Stomach (tissue), 9 donors: ENCODE measurements around the gene MSMO1. TPM values are rescaled to one million over a fixed set of nuclear protein-coding genes. Genes with fewer than 3 reads are reported as not detected.
A peak's percentile ranks its signal among the peaks of the same experiment; 100 is the strongest.

Experiments
- DNase-seq, 2 donors: peaks; one replicate each; pipeline versions ENCODE4 v3.0.0 to v3.0.0-alpha.2; 2013 to 2019
- H3K27ac ChIP-seq, 5 donors: fragments of 200-600 bp in 4 of 5; sonication (generic) in 4 of 5; one replicate each; pipeline ENCODE4 v1.5.1; 2013 to 2019; ENCODE audit warnings: mild to moderate bottlenecking in 1 of 5, moderate library complexity in 1 of 5
- H3K27me3 ChIP-seq, 3 donors: fragments of 200-600 bp; sonication (generic); one replicate each; pipeline ENCODE4 v1.5.1; 2017 to 2019; ENCODE audit warnings: mixed run types in 1 of 3
- H3K36me3 ChIP-seq, 4 donors: fragments of 200-600 bp; sonication (generic); 1 replicate in 3 of 4; 2 replicates in 1 of 4; pipeline ENCODE4 v1.5.1; 2016 to 2019
- H3K4me1 ChIP-seq, 4 donors: fragments of 200-600 bp; sonication (generic); one replicate each; pipeline ENCODE4 v1.5.1; 2016 to 2019
- H3K4me3 ChIP-seq, 4 donors: fragments of 200-600 bp; sonication (generic) in 3 of 4; one replicate each; pipeline ENCODE4 v1.5.1; 2016 to 2019; ENCODE audit warnings: mild to moderate bottlenecking in 1 of 4
- H3K9me3 ChIP-seq, 4 donors: fragments of 200-600 bp; sonication (generic); one replicate each; pipeline ENCODE4 v1.5.1; 2016 to 2019
- CTCF ChIP-seq, 7 experiments: fragments of 450-650 bp in 4 of 7; fragments of 200-600 bp in 3 of 7; sonication (generic) in 3 of 7; IDR thresholded peaks; one replicate each; pipeline ENCODE4 v1.5.1; 2016 to 2019; ENCODE audit warnings: antibody characterized with exemption in 7 of 7, control low read depth in 2 of 7, mild to moderate bottlenecking in 1 of 7
- EP300 ChIP-seq: sonication (generic); formaldehyde crosslinking; IDR thresholded peaks from one replicate; pipeline ENCODE4 v1.6.1; 2017; ENCODE audit warnings: antibody characterized with exemption
- POLR2A ChIP-seq, 4 donors: fragments of 450-650 bp; IDR thresholded peaks; one replicate each; pipeline ENCODE4 v1.6.1; 2016; ENCODE audit warnings: antibody characterized with exemption in 4 of 4, control low read depth in 2 of 4, mild to moderate bottlenecking in 1 of 4, moderate library complexity in 1 of 4
- POLR2AphosphoS5 ChIP-seq, 3 donors: sonication (generic); formaldehyde crosslinking; IDR thresholded peaks; one replicate each; pipeline ENCODE4 v1.6.1; 2016; ENCODE audit warnings: antibody characterized with exemption in 3 of 3
- whole genome bisulfite sequencing, 5 donors: extraction: QIAGEN DNeasy Blood & Tissue Kit in 3 of 5; methylation state at CpG; one replicate each; pipeline versions ENCODE4 v1.1.5 to v1.1.7; 2013 to 2018; 5-methylcytosine and 5-hydroxymethylcytosine counted together
- intact Hi-C: fragments of 100-400 bp; cut with DNase I; formaldehyde crosslinking; loops from one replicate; pipeline ENCODE4 v1.15.1; 2023; ENCODE audit warnings: low total_unique reads
- polyA plus RNA-seq, 3 donors: library from polyadenylated mRNA; stranded (reverse); fragments of 200-250 nt; gene quantifications; one replicate each; pipeline ENCODE4 v1.2.3, GENCODE V29; 2013
- total RNA-seq, 5 donors: library from RNA; depleted of rRNA; stranded (reverse); fragments of >200 nt; gene quantifications; one replicate each; pipeline versions ENCODE4 v1.1.0 to v1.2.3, GENCODE V29; 2014 to 2016
- donor health status: healthy with polysubstance abuse.
- donor health status: Bipolar disorder and iron deficiency.
- donor health status: healthy.

Gene MSMO1
- total and polyA plus RNA-seq, 8 donors = 6.7 to 62.6 (median 25.4) TPM

- peak in 1 of 2 donors; percentile 44 for DNase-seq
- H3K36me3 ChIP-seq = peaks cover 0 to 5% (median 2%) of the 10 kb centered on the region in 4 donors
- intact Hi-C loops = no loop called here
- no peaks in the 10 kb centered on the region for H3K9me3 ChIP-seq
- H3K27ac ChIP-seq = peak overlapping the region in 2 of 5 donors; percentile 89 to 90
- H3K27me3 ChIP-seq = no peaks in the 10 kb centered on the region
- peak overlapping the region; percentile 87 to 96 (median 88) for H3K4me3 ChIP-seq
- H3K4me1 ChIP-seq = peaks cover 12 to 57% (median 37%) of the 10 kb centered on the region in 4 donors
- TF ChIP-seq POLR2A (IDR thresholded peaks at IDR 0.05) (no peak), EP300 (no peak), POLR2AphosphoS5 (IDR thresholded peaks at IDR 0.05) (no peak), CTCF (IDR thresholded peaks at IDR 0.05) (no peak)
- 15 to 30% (median 25%) methylated on average over 4 of the region's 4 CpGs for WGBS, 5 donors
Measured at GRCh38 chr4:165328708-165329107, 1.2 kb downstream of the MSMO1 start.

- no peak overlapping the region for H3K4me3 ChIP-seq
- intact Hi-C loops = no loop called here
- peaks cover 12 to 57% (median 39%) of the 10 kb centered on the region in 4 donors for H3K4me1 ChIP-seq
- no peak for TF ChIP-seq EP300
- TF ChIP-seq POLR2AphosphoS5 (IDR thresholded peaks at IDR 0.05) = no peak
- no peak for TF ChIP-seq POLR2A (IDR thresholded peaks at IDR 0.05)
- TF ChIP-seq CTCF (IDR thresholded peaks at IDR 0.05) = no peak
- no peak overlapping the region for H3K27ac ChIP-seq
- H3K27me3 ChIP-seq = no peaks in the 10 kb centered on the region
- peaks cover 0 to 19% (median 12%) of the 10 kb centered on the region in 4 donors for H3K36me3 ChIP-seq
- 60 to 91% (median 72%) methylated on average over 2 of the region's 2 CpGs for WGBS, 5 donors
- DNase-seq = no peak
- no peaks in the 10 kb centered on the region for H3K9me3 ChIP-seq
Measured at GRCh38 chr4:165330071-165330470, 2.6 kb downstream of the MSMO1 start.

- Histone ChIP-seq H3K36me3 (peaks cover 0 to 23% (median 14%) of the 10 kb centered on the region in 4 donors), H3K4me1 (peaks cover 12 to 63% (median 41%) of the 10 kb centered on the region in 4 donors), H3K27ac (no peak overlapping the region), H3K27me3 (no peaks in the 10 kb centered on the region), H3K9me3 (no peaks in the 10 kb centered on the region), H3K4me3 (no peak overlapping the region)
- intact Hi-C loops = no loop called here
- 79 to 91% (median 84%) methylated on average over 5 of the region's 5 CpGs for WGBS, 5 donors
- no peak for DNase-seq
- TF ChIP-seq POLR2A (IDR thresholded peaks at IDR 0.05) = no peak
- no peak for TF ChIP-seq POLR2AphosphoS5 (IDR thresholded peaks at IDR 0.05)
- TF ChIP-seq CTCF (IDR thresholded peaks at IDR 0.05) = no peak
- TF ChIP-seq EP300 = no peak
Measured at GRCh38 chr4:165330666-165331065, 3.2 kb downstream of the MSMO1 start.

- no peak for TF ChIP-seq CTCF (IDR thresholded peaks at IDR 0.05)
- TF ChIP-seq POLR2AphosphoS5 (IDR thresholded peaks at IDR 0.05) = no peak
- TF ChIP-seq EP300 = no peak
- TF ChIP-seq POLR2A (IDR thresholded peaks at IDR 0.05) = no peak
- Histone ChIP-seq H3K9me3 (no peaks in the 10 kb centered on the region), H3K27ac (no peak overlapping the region), H3K27me3 (no peaks in the 10 kb centered on the region), H3K4me3 (no peak overlapping the region), H3K36me3 (peaks cover 0 to 23% (median 14%) of the 10 kb centered on the region in 4 donors), H3K4me1 (peaks cover 12 to 60% (median 35%) of the 10 kb centered on the region in 4 donors)
- WGBS, 5 donors = 67 to 88% (median 76%) methylated on average over 1 of the region's 1 CpG
- no peak for DNase-seq
- intact Hi-C loops = no loop called here
Measured at GRCh38 chr4:165331359-165331758, 3.9 kb downstream of the MSMO1 start.
